Panc1 (cell line): ENCODE results near the gene BTBD17.

Source experiments
- POLR2AphosphoS5 ChIP-seq: IDR thresholded peaks from 2 replicates; pipeline ENCODE4 v1.6.1; 2012; ENCODE audit warnings: mild to moderate bottlenecking, low read depth, low read length, moderate library complexity
- TF ChIP-seq, protein P1 (sequence below), 2 experiments: IDR thresholded peaks; 2 replicates each; pipeline ENCODE4 v1.6.1; 2011 to 2012; ENCODE audit warnings: low read depth in 2 of 2, control low read depth in 1 of 2, low read length in 1 of 2, mild to moderate bottlenecking in 1 of 2, moderate library complexity in 1 of 2; ENCODE audit not compliant: insufficient read depth in 1 of 2
- TF ChIP-seq, protein P2 (sequence below): fragments of 450-650 bp; IDR thresholded peaks from 2 replicates; pipeline ENCODE4 v1.5.1; 2017; ENCODE audit warnings: mild to moderate bottlenecking

DNA sequence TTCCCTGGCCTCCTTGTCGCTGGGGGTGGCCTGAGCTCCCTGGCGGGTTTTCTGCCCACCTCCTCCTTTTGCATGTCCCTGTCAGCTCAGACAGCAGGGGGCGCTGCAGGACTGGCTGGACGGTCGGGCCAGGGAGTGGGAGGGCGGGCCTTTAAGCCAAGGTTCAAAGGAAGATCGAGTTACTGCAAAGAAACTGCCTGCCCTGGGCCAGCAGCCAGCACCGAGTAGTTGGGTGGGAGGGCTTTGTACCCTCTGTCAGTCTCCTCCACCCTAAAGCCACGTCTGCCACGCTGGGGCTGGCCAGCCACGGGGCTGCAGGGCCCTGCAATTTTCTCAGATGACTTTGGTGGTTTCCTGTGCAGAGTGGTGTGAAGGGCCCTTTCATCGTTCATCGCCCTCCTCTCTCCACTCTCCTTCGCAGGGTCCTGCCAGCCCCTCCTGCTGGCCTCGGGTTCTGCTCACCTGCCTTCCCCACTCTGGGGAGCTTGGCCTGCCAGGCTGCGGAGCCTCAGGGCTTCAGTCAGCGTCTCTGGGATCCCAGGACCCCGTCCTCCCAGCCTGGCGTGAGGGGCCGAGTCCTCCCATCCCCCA is 17.9 kb upstream of the BTBD17 start:
- TF ChIP-seq, protein P1, sequence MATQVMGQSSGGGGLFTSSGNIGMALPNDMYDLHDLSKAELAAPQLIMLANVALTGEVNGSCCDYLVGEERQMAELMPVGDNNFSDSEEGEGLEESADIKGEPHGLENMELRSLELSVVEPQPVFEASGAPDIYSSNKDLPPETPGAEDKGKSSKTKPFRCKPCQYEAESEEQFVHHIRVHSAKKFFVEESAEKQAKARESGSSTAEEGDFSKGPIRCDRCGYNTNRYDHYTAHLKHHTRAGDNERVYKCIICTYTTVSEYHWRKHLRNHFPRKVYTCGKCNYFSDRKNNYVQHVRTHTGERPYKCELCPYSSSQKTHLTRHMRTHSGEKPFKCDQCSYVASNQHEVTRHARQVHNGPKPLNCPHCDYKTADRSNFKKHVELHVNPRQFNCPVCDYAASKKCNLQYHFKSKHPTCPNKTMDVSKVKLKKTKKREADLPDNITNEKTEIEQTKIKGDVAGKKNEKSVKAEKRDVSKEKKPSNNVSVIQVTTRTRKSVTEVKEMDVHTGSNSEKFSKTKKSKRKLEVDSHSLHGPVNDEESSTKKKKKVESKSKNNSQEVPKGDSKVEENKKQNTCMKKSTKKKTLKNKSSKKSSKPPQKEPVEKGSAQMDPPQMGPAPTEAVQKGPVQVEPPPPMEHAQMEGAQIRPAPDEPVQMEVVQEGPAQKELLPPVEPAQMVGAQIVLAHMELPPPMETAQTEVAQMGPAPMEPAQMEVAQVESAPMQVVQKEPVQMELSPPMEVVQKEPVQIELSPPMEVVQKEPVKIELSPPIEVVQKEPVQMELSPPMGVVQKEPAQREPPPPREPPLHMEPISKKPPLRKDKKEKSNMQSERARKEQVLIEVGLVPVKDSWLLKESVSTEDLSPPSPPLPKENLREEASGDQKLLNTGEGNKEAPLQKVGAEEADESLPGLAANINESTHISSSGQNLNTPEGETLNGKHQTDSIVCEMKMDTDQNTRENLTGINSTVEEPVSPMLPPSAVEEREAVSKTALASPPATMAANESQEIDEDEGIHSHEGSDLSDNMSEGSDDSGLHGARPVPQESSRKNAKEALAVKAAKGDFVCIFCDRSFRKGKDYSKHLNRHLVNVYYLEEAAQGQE (IDR thresholded peaks at IDR 0.05; ENCODE audit: insufficient read depth in 1 of 2, low read depth in 2 of 2, low read length in 1 of 2): no peak
- TF ChIP-seq, protein P2, sequence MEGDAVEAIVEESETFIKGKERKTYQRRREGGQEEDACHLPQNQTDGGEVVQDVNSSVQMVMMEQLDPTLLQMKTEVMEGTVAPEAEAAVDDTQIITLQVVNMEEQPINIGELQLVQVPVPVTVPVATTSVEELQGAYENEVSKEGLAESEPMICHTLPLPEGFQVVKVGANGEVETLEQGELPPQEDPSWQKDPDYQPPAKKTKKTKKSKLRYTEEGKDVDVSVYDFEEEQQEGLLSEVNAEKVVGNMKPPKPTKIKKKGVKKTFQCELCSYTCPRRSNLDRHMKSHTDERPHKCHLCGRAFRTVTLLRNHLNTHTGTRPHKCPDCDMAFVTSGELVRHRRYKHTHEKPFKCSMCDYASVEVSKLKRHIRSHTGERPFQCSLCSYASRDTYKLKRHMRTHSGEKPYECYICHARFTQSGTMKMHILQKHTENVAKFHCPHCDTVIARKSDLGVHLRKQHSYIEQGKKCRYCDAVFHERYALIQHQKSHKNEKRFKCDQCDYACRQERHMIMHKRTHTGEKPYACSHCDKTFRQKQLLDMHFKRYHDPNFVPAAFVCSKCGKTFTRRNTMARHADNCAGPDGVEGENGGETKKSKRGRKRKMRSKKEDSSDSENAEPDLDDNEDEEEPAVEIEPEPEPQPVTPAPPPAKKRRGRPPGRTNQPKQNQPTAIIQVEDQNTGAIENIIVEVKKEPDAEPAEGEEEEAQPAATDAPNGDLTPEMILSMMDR: peak; percentile 97
- TF ChIP-seq POLR2AphosphoS5: no peak
